A549 (cell line): Measurements from ENCODE around the gene CCDC66.

Experiments
- KDM5A ChIP-seq: fragments of 200-600 bp; sonication (generic); IDR thresholded peaks from 2 replicates; pipeline ENCODE4 v1.6.1; 2016; ENCODE audit warnings: antibody characterized with exemption, mild to moderate bottlenecking
- MYC ChIP-seq: IDR thresholded peaks from 2 replicates; pipeline ENCODE4 v1.6.1; 2012; ENCODE audit warnings: mild to moderate bottlenecking, inconsistent platforms, low read length, improper control_type of control experiment, borderline replicate concordance

GRCh38 chr3:56621681-56622080 is 64.7 kb downstream of the CCDC66 start:
- TF ChIP-seq KDM5A (no peak), MYC (no peak)
